ENCODE results near the gene MBD5.

The MBD5 gene

DNA sequence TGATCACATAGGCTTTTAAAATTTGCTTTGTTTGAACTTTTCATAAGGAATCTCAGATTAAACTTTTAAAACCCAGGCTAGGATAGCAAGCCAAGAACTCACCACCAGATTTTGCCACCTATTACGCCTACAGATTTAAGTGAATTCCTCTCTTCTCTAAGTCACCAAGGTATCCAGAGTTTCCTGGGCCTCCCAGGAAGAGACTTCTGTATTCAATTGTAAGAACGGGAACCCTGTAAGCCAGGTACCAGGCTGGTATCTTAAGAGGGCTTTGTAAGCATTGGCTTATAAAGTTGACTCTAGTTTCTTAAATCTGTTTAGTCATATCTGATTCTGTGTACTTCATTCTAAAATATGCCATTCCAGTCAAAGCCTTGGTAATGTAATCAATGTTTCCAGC lies 285.1 kb downstream of the MBD5 start:
- H3K27me3 ChIP-seq (ENCODE audit: insufficient read depth, insufficient read length), result no peaks in the 10 kb centered on the region
- no peaks in the 10 kb centered on the region for H3K36me3 ChIP-seq (ENCODE audit: insufficient read depth, insufficient read length, low read length)
- no peak overlapping the region for H3K4me3 ChIP-seq (ENCODE audit: insufficient read length, low read depth)
- peaks cover 1% of the 10 kb centered on the region for H3K4me1 ChIP-seq (ENCODE audit: insufficient read depth, insufficient read length)
- H3K9ac ChIP-seq (ENCODE audit: insufficient read length, low read depth), result no peak overlapping the region
- TF ChIP-seq YY1 (IDR thresholded peaks at IDR 0.05; ENCODE audit: insufficient read depth, insufficient read length) (no peak), SUZ12 (IDR thresholded peaks at IDR 0.05; ENCODE audit: extremely low read depth, insufficient read depth, insufficient read length) (no peak), ZNF274 (IDR thresholded peaks at IDR 0.05; ENCODE audit: low read depth, low read length) (no peak)
- no peak for DNase-seq (ENCODE audit: low read depth, low spot score)
- H3K9me3 ChIP-seq (ENCODE audit: insufficient read depth, low read length), result no peaks in the 10 kb centered on the region

DNA sequence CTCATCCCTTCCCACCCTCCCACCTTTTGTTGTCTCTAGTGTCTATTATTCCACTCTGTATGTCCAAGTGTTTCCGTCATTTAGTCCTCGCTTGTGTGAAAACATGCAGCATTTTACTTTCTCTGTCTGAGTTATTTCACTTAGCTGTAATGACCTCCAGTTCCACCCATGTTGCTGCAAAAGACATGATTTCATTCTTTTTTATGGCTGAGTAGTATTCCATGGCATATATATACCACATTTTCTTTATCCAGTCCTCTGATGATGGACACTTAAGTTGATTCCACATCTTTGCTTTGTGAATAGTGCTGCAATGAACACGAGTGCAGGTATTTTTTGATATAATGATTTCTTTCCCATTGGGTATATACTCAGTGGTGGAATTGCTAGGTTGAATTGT lies 296.7 kb downstream of the MBD5 start:
- Histone ChIP-seq H3K9me3 (ENCODE audit: insufficient read depth, low read length) (no peaks in the 10 kb centered on the region), H3K4me1 (ENCODE audit: insufficient read depth, insufficient read length) (no peaks in the 10 kb centered on the region), H3K9ac (ENCODE audit: insufficient read length, low read depth) (no peak overlapping the region), H3K36me3 (ENCODE audit: insufficient read depth, insufficient read length, low read length) (no peaks in the 10 kb centered on the region), H3K27me3 (ENCODE audit: insufficient read depth, insufficient read length) (no peaks in the 10 kb centered on the region), H3K4me3 (ENCODE audit: insufficient read length, low read depth) (no peak overlapping the region)
- DNase-seq (ENCODE audit: low read depth, low spot score), result no peak
- TF ChIP-seq ZNF274 (IDR thresholded peaks at IDR 0.05; ENCODE audit: low read depth, low read length) (no peak), YY1 (IDR thresholded peaks at IDR 0.05; ENCODE audit: insufficient read depth, insufficient read length) (no peak), SUZ12 (IDR thresholded peaks at IDR 0.05; ENCODE audit: extremely low read depth, insufficient read depth, insufficient read length) (no peak)

DNA sequence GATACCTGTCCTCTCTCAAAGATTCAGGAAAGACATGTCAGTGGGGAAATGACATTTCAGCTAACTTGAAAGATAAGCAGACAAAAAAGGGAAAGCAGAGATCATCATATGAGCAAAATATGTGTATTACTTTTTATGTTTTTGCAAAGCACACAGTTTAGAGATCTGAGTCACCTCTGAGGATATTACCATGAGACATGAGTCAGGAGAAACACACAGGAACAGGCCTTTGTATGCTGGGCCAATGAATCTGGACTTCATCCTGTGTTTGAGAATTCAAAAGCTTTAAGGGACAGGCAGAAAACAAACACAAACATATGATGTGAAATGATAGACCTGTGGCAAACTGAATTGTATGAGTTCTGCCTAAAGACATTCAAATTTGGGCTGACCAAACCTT lies 317.6 kb downstream of the MBD5 start:
- no peak overlapping the region for H3K9ac ChIP-seq (ENCODE audit: insufficient read length, low read depth)
- TF ChIP-seq YY1 (IDR thresholded peaks at IDR 0.05; ENCODE audit: insufficient read depth, insufficient read length) (no peak), ZNF274 (IDR thresholded peaks at IDR 0.05; ENCODE audit: low read depth, low read length) (no peak), SUZ12 (IDR thresholded peaks at IDR 0.05; ENCODE audit: extremely low read depth, insufficient read depth, insufficient read length) (no peak)
- peaks cover 8% of the 10 kb centered on the region for H3K9me3 ChIP-seq (ENCODE audit: insufficient read depth, low read length)
- peaks cover 3% of the 10 kb centered on the region for H3K36me3 ChIP-seq (ENCODE audit: insufficient read depth, insufficient read length, low read length)
- no peaks in the 10 kb centered on the region for H3K4me1 ChIP-seq (ENCODE audit: insufficient read depth, insufficient read length)
- H3K27me3 ChIP-seq (ENCODE audit: insufficient read depth, insufficient read length), result no peaks in the 10 kb centered on the region
- no peak overlapping the region for H3K4me3 ChIP-seq (ENCODE audit: insufficient read length, low read depth)
- no peak for DNase-seq (ENCODE audit: low read depth, low spot score)

DNA sequence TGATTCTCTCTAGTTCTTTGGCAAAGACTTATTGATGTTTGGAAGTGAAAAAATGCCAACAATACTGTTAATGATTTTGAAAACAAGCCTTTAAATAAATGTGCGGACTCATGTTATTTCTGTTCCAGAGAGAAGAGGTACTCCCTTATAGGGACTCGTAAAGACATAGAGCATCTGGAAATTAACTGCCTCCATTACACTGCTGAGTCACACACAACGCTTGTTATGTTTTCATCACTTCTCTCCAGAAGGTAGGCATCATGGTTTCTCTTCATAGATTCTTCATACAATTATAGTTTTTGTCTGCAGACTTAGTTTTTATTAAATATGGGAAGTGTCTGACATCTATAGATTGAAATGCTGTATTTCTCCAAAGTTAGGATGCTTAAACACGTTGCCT lies 321.2 kb downstream of the MBD5 start:
- H3K9me3 ChIP-seq (ENCODE audit: insufficient read depth, low read length), result peaks cover 8% of the 10 kb centered on the region
- H3K27me3 ChIP-seq (ENCODE audit: insufficient read depth, insufficient read length), result no peaks in the 10 kb centered on the region
- DNase-seq (ENCODE audit: low read depth, low spot score), result no peak
- H3K4me1 ChIP-seq (ENCODE audit: insufficient read depth, insufficient read length), result no peaks in the 10 kb centered on the region
- H3K9ac ChIP-seq (ENCODE audit: insufficient read length, low read depth), result no peak overlapping the region
- TF ChIP-seq SUZ12 (IDR thresholded peaks at IDR 0.05; ENCODE audit: extremely low read depth, insufficient read depth, insufficient read length) (no peak), YY1 (IDR thresholded peaks at IDR 0.05; ENCODE audit: insufficient read depth, insufficient read length) (no peak), ZNF274 (IDR thresholded peaks at IDR 0.05; ENCODE audit: low read depth, low read length) (no peak)
- H3K4me3 ChIP-seq (ENCODE audit: insufficient read length, low read depth), result no peak overlapping the region
- H3K36me3 ChIP-seq (ENCODE audit: insufficient read depth, insufficient read length, low read length), result no peaks in the 10 kb centered on the region

DNA sequence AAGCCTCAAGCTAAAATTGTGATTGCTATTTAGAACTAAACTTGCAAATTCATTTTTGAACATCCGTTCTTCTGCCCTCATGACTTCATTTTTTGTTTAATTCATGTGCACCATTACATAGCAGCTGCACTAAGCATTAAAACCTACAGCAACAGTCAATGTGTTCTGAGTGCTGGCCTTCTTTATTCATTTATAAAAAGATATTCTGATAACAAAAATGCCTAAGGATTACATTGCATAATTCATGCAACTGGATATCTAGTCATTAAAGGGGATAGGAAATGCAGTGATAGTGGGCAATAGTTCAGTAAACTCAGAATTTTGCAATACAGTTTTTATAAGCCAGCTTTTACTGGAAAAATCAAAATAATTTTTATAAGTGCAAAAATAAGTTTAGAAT lies 329.3 kb downstream of the MBD5 start:
- no peaks in the 10 kb centered on the region for H3K27me3 ChIP-seq (ENCODE audit: insufficient read depth, insufficient read length)
- no peak overlapping the region for H3K4me3 ChIP-seq (ENCODE audit: insufficient read length, low read depth)
- H3K4me1 ChIP-seq (ENCODE audit: insufficient read depth, insufficient read length), result no peaks in the 10 kb centered on the region
- H3K9ac ChIP-seq (ENCODE audit: insufficient read length, low read depth), result no peak overlapping the region
- TF ChIP-seq SUZ12 (IDR thresholded peaks at IDR 0.05; ENCODE audit: extremely low read depth, insufficient read depth, insufficient read length), result no peak
- TF ChIP-seq YY1 (IDR thresholded peaks at IDR 0.05; ENCODE audit: insufficient read depth, insufficient read length), result no peak
- no peak for TF ChIP-seq ZNF274 (IDR thresholded peaks at IDR 0.05; ENCODE audit: low read depth, low read length)
- DNase-seq (ENCODE audit: low read depth, low spot score), result no peak
- no peaks in the 10 kb centered on the region for H3K36me3 ChIP-seq (ENCODE audit: insufficient read depth, insufficient read length, low read length)
- H3K9me3 ChIP-seq (ENCODE audit: insufficient read depth, low read length), result no peaks in the 10 kb centered on the region

DNA sequence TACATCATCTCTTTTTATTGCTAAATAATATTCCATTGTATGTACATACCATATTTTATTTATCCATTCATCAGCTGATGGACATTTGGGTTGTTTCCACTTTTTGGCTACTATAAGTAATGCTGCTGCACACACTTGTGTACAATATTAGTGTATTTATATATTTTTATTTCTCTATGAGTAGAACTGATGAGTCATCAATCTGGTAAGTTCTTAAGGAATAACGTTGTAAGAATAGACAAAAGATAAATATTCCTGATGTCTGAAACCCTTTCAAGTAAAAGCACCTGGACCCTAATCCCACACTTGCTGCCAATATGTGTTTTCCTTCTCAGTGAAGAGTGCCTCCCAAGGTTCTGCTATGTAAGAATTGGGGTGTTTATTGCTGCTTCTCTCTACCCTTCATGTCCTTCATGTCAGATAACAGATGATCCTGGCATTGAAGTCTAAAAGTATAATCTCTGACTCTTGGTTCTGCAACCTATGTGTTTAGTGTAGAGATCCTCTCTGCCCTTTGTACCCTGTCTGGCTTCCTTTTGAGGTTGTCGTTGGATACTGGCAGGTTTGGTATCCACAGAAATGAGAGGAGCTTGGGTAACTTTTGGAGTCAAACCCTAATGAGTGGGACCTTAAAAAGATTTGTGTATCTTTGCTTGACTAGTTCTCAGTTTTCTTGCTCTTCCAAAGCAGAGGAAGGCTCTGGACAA lies 330.7 kb downstream of the MBD5 start:
- Histone ChIP-seq H3K27me3 (ENCODE audit: insufficient read depth, insufficient read length) (no peaks in the 10 kb centered on the region), H3K4me1 (ENCODE audit: insufficient read depth, insufficient read length) (no peaks in the 10 kb centered on the region), H3K9me3 (ENCODE audit: insufficient read depth, low read length) (no peaks in the 10 kb centered on the region), H3K36me3 (ENCODE audit: insufficient read depth, insufficient read length, low read length) (no peaks in the 10 kb centered on the region), H3K4me3 (ENCODE audit: insufficient read length, low read depth) (no peak overlapping the region), H3K9ac (ENCODE audit: insufficient read length, low read depth) (no peak overlapping the region)
- TF ChIP-seq SUZ12 (IDR thresholded peaks at IDR 0.05; ENCODE audit: extremely low read depth, insufficient read depth, insufficient read length) (no peak), YY1 (IDR thresholded peaks at IDR 0.05; ENCODE audit: insufficient read depth, insufficient read length) (no peak), ZNF274 (IDR thresholded peaks at IDR 0.05; ENCODE audit: low read depth, low read length) (no peak)
- no peak for DNase-seq (ENCODE audit: low read depth, low spot score)

DNA sequence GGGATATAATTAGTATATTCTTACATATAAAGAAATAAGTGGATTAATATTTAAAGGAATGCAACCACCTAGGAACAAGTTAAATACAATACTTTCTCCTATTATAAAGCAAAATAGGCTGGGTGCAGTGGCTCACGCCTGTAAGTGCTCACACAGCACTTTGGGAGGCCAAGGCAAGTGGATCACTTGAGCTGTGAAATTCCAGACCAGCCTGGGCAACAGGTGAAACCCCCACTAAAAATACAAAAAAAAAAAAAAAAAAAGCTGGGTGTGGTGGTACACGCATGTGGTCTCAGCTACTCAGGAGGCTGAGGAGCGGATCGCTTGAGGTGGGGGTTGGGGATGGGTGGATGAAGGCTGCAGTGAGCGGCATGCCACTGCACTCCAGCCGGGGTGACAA lies 337.5 kb downstream of the MBD5 start:
- TF ChIP-seq YY1 (IDR thresholded peaks at IDR 0.05; ENCODE audit: insufficient read depth, insufficient read length) (no peak), SUZ12 (IDR thresholded peaks at IDR 0.05; ENCODE audit: extremely low read depth, insufficient read depth, insufficient read length) (no peak), ZNF274 (IDR thresholded peaks at IDR 0.05; ENCODE audit: low read depth, low read length) (no peak)
- Histone ChIP-seq H3K4me3 (ENCODE audit: insufficient read length, low read depth) (no peak overlapping the region), H3K9me3 (ENCODE audit: insufficient read depth, low read length) (no peaks in the 10 kb centered on the region), H3K9ac (ENCODE audit: insufficient read length, low read depth) (no peak overlapping the region), H3K4me1 (ENCODE audit: insufficient read depth, insufficient read length) (peaks cover 6% of the 10 kb centered on the region), H3K27me3 (ENCODE audit: insufficient read depth, insufficient read length) (no peaks in the 10 kb centered on the region), H3K36me3 (ENCODE audit: insufficient read depth, insufficient read length, low read length) (no peaks in the 10 kb centered on the region)
- no peak for DNase-seq (ENCODE audit: low read depth, low spot score)

Data from NT2/D1 (cell line).